Stimulated activated effector memory CD8-positive, alpha-beta T cell treated with anti-CD3 and anti-CD28 coated beads, Interleukin-12 subunit alpha, Interleukin-12 subunit beta, amount 100 ng/mL, for 72 hours (primary cell): ENCODE results near the gene CHCHD6.

Experiments used
- ATAC-seq: fragments of 150-1000 bp; cut with Tn5 transposase; 2 replicates; pipeline ENCODE4 v1.10.0; 2021
- DNase-seq, 2 donors: peaks; one replicate each; pipeline ENCODE4 v3.0.0; 2021 to 2022; ENCODE audit warnings: low spot score in 2 of 2
- H3K27ac Mint-ChIP-seq: one replicate; pipeline ENCODE4 v1.8.0; 2022; ENCODE audit warnings: mild to moderate bottlenecking, mixed read lengths
- H3K36me3 Mint-ChIP-seq: one replicate; pipeline ENCODE4 v1.8.0; 2022; ENCODE audit warnings: mild to moderate bottlenecking, mixed read lengths
- H3K4me1 Mint-ChIP-seq: one replicate; pipeline ENCODE4 v1.8.0; 2022; ENCODE audit warnings: mixed read lengths
- H3K4me3 Mint-ChIP-seq: one replicate; pipeline ENCODE4 v1.8.0; 2022; ENCODE audit warnings: mild to moderate bottlenecking, mixed read lengths
- H3K9me3 Mint-ChIP-seq: one replicate; pipeline ENCODE4 v1.8.0; 2022; ENCODE audit warnings: mixed read lengths

CHCHD6 gene

GRCh38 chr3:126960604-126960995 is 256.6 kb downstream of the CHCHD6 start:
- Mint-ChIP-seq H3K4me1 (peaks cover 5% of the 10 kb centered on the region), H3K4me3 (no peak overlapping the region), H3K36me3 (no peaks in the 10 kb centered on the region), H3K27ac (no peak overlapping the region), H3K9me3 (no peaks in the 10 kb centered on the region)
- no peak for ATAC-seq
- DNase-seq: no peak

- Mint-ChIP-seq H3K4me1 (peaks cover 5% of the 10 kb centered on the region), H3K36me3 (no peaks in the 10 kb centered on the region), H3K4me3 (no peak overlapping the region), H3K27ac (no peak overlapping the region), H3K9me3 (no peaks in the 10 kb centered on the region)
- no peak for ATAC-seq
- no peak for DNase-seq
These were observed 257.3 kb downstream of the CHCHD6 start for GRCh38 chr3:126961191-126961790.

- ATAC-seq (no peak), DNase-seq (no peak)
- no peak overlapping the region for H3K4me3 Mint-ChIP-seq
- H3K36me3 Mint-ChIP-seq: no peaks in the 10 kb centered on the region
- H3K27ac Mint-ChIP-seq: no peak overlapping the region
- no peaks in the 10 kb centered on the region for H3K9me3 Mint-ChIP-seq
- H3K4me1 Mint-ChIP-seq: peaks cover 5% of the 10 kb centered on the region
These were observed 257.9 kb downstream of the CHCHD6 start for GRCh38 chr3:126961791-126962461.

- no peaks in the 10 kb centered on the region for H3K9me3 Mint-ChIP-seq
- H3K4me3 Mint-ChIP-seq: no peak overlapping the region
- H3K27ac Mint-ChIP-seq: no peak overlapping the region
- no peaks in the 10 kb centered on the region for H3K36me3 Mint-ChIP-seq
- H3K4me1 Mint-ChIP-seq: peaks cover 5% of the 10 kb centered on the region
- DNase-seq (no peak), ATAC-seq (no peak)
These were observed 258.7 kb downstream of the CHCHD6 start for GRCh38 chr3:126962756-126963155.

GRCh38 chr3:126963261-126964190 is 259.5 kb downstream of the CHCHD6 start:
- Mint-ChIP-seq H3K36me3 (no peaks in the 10 kb centered on the region), H3K9me3 (no peaks in the 10 kb centered on the region), H3K27ac (no peak overlapping the region), H3K4me3 (no peak overlapping the region), H3K4me1 (peaks cover 5% of the 10 kb centered on the region)
- ATAC-seq: no peak
- no peak for DNase-seq

- Mint-ChIP-seq H3K36me3 (no peaks in the 10 kb centered on the region), H3K4me3 (no peak overlapping the region), H3K27ac (no peak overlapping the region), H3K4me1 (peaks cover 5% of the 10 kb centered on the region), H3K9me3 (no peaks in the 10 kb centered on the region)
- ATAC-seq: no peak
- no peak for DNase-seq
These were observed 260.2 kb downstream of the CHCHD6 start for GRCh38 chr3:126964261-126964660.

- DNase-seq: no peak
- H3K4me3 Mint-ChIP-seq: no peak overlapping the region
- no peaks in the 10 kb centered on the region for H3K9me3 Mint-ChIP-seq
- H3K36me3 Mint-ChIP-seq: no peaks in the 10 kb centered on the region
- ATAC-seq: no peak
- H3K4me1 Mint-ChIP-seq: peaks cover 5% of the 10 kb centered on the region
- H3K27ac Mint-ChIP-seq: no peak overlapping the region
These were observed 260.9 kb downstream of the CHCHD6 start for GRCh38 chr3:126964950-126965349.

- Mint-ChIP-seq H3K27ac (no peak overlapping the region), H3K4me1 (no peaks in the 10 kb centered on the region), H3K9me3 (no peaks in the 10 kb centered on the region), H3K4me3 (no peak overlapping the region), H3K36me3 (no peaks in the 10 kb centered on the region)
- DNase-seq (no peak), ATAC-seq (no peak)
These were observed 261.6 kb downstream of the CHCHD6 start for GRCh38 chr3:126965526-126966080.

GRCh38 chr3:126967386-126967785 is 263.3 kb downstream of the CHCHD6 start:
- H3K9me3 Mint-ChIP-seq: no peaks in the 10 kb centered on the region
- no peak for ATAC-seq
- no peaks in the 10 kb centered on the region for H3K4me1 Mint-ChIP-seq
- no peak overlapping the region for H3K4me3 Mint-ChIP-seq
- no peak overlapping the region for H3K27ac Mint-ChIP-seq
- H3K36me3 Mint-ChIP-seq: no peaks in the 10 kb centered on the region
- DNase-seq: no peak

GRCh38 chr3:126968391-126969390 is 264.7 kb downstream of the CHCHD6 start:
- no peak overlapping the region for H3K4me3 Mint-ChIP-seq
- no peaks in the 10 kb centered on the region for H3K4me1 Mint-ChIP-seq
- DNase-seq (no peak), ATAC-seq (no peak)
- H3K36me3 Mint-ChIP-seq: no peaks in the 10 kb centered on the region
- H3K9me3 Mint-ChIP-seq: no peaks in the 10 kb centered on the region
- no peak overlapping the region for H3K27ac Mint-ChIP-seq

- ATAC-seq: no peak
- Mint-ChIP-seq H3K27ac (no peak overlapping the region), H3K9me3 (peaks cover 6% of the 10 kb centered on the region), H3K36me3 (no peaks in the 10 kb centered on the region), H3K4me3 (no peak overlapping the region), H3K4me1 (no peaks in the 10 kb centered on the region)
- no peak for DNase-seq
These were observed 265.5 kb downstream of the CHCHD6 start for GRCh38 chr3:126969586-126969985.

GRCh38 chr3:126970101-126970500 is 266.1 kb downstream of the CHCHD6 start:
- no peak for DNase-seq
- H3K4me3 Mint-ChIP-seq: no peak overlapping the region
- H3K4me1 Mint-ChIP-seq: no peaks in the 10 kb centered on the region
- no peak overlapping the region for H3K27ac Mint-ChIP-seq
- no peak for ATAC-seq
- H3K9me3 Mint-ChIP-seq: peaks cover 12% of the 10 kb centered on the region
- no peaks in the 10 kb centered on the region for H3K36me3 Mint-ChIP-seq

- ATAC-seq: no peak
- H3K4me1 Mint-ChIP-seq: no peaks in the 10 kb centered on the region
- no peaks in the 10 kb centered on the region for H3K36me3 Mint-ChIP-seq
- H3K27ac Mint-ChIP-seq: no peak overlapping the region
- no peak for DNase-seq
- H3K4me3 Mint-ChIP-seq: no peak overlapping the region
- H3K9me3 Mint-ChIP-seq: peaks cover 14% of the 10 kb centered on the region
These were observed 266.9 kb downstream of the CHCHD6 start for GRCh38 chr3:126970921-126971320.

- peaks cover 14% of the 10 kb centered on the region for H3K9me3 Mint-ChIP-seq
- no peaks in the 10 kb centered on the region for H3K36me3 Mint-ChIP-seq
- ATAC-seq (no peak), DNase-seq (no peak)
- H3K27ac Mint-ChIP-seq: no peak overlapping the region
- H3K4me3 Mint-ChIP-seq: no peak overlapping the region
- no peaks in the 10 kb centered on the region for H3K4me1 Mint-ChIP-seq
These were observed 267.9 kb downstream of the CHCHD6 start for GRCh38 chr3:126971891-126972351.
